Endothelial cell of umbilical vein (primary cell): Measurements from ENCODE around the gene ANKS1B. TPM values are rescaled to one million over a fixed set of nuclear protein-coding genes. Genes with fewer than 3 reads are reported as not detected.

Experiments used
- BruUV-seq: library from RNA; stranded (reverse); fragments of 400-500 nt; replicated peaks from 2 replicates; lab custom pipeline; 2021; lab: Mats Ljungman, UMichigan
- CTCF ChIA-PET: fragments of 300-600, 350-600 bp; sonication (Branson Sonifier 250); formaldehyde crosslinking; loops from one replicate; lab custom pipeline; 2021; ENCODE audit warnings: antibody characterized with exemption, inconsistent platforms; lab: Charles Lee
- POLR2A ChIA-PET: fragments of 300-600, 350-600 bp; sonication (Branson Sonifier 250); formaldehyde crosslinking; loops from one replicate; lab custom pipeline; 2021; ENCODE audit warnings: antibody characterized with exemption, inconsistent platforms; lab: Charles Lee
- DNase-seq: peaks from one replicate; pipeline ENCODE4 v3.0.0-alpha.2; 2011; ENCODE audit warnings: low read depth, low spot score
- FAIRE-seq: peaks from 2 replicates; lab custom pipeline; 2011; peaks lifted over from hg19 to GRCh38; lab: Jason Lieb, UNC
- H2AFZ ChIP-seq: 2 replicates; pipeline ENCODE4 v1.6.0; 2012; ENCODE audit warnings: low read depth, low read length, control low read depth, inconsistent platforms
- H3K27ac ChIP-seq: 2 replicates; pipeline ENCODE4 v1.5.1; 2011; ENCODE audit warnings: low read depth, mild to moderate bottlenecking, control low read depth, low read length, moderate library complexity; ENCODE audit not compliant: insufficient read depth
- H3K27me3 ChIP-seq, 2 experiments: 2 replicates each; pipeline versions ENCODE4 v1.6.0 to v1.6.1; 2011; ENCODE audit warnings: low read length in 2 of 2, mixed read lengths in 1 of 2; ENCODE audit not compliant: control insufficient read depth in 2 of 2, insufficient read depth in 2 of 2
- H3K36me3 ChIP-seq, 2 experiments: 2 replicates in 1 of 2; 3 replicates in 1 of 2; pipeline ENCODE4 v1.5.1; 2011; ENCODE audit warnings: low read length in 2 of 2, mild to moderate bottlenecking in 1 of 2, moderate library complexity in 1 of 2; ENCODE audit not compliant: control insufficient read depth in 2 of 2, insufficient read depth in 2 of 2; ENCODE audit errors: extremely low read depth in 1 of 2
- H3K4me1 ChIP-seq: 3 replicates; pipeline ENCODE4 v1.5.1; 2011; ENCODE audit warnings: mild to moderate bottlenecking, low read length; ENCODE audit not compliant: control insufficient read depth, insufficient read depth; ENCODE audit errors: extremely low read depth
- H3K4me2 ChIP-seq: 2 replicates; pipeline ENCODE4 v1.6.1; 2011; ENCODE audit warnings: low read length, control low read depth, mixed read lengths; ENCODE audit not compliant: insufficient read depth
- H3K4me3 ChIP-seq, 3 experiments: fragments of 200-600 bp in 1 of 3; sonication (generic), shearing (Covaris generic) in 1 of 3; replicated peaks in 1 of 3; 2 replicates each; pipeline ENCODE4 v1.5.1; 2011 to 2016; ENCODE audit warnings: control low read depth in 3 of 3, low read length in 3 of 3, mild to moderate bottlenecking in 2 of 3, inconsistent platforms in 1 of 3, low read depth in 1 of 3, moderate library complexity in 1 of 3; ENCODE audit not compliant: insufficient read depth in 1 of 3
- H3K79me2 ChIP-seq: 2 replicates; pipeline ENCODE4 v1.6.0; 2012; ENCODE audit warnings: low read length, inconsistent platforms; ENCODE audit not compliant: control insufficient read depth, insufficient read depth
- H3K9ac ChIP-seq: replicated peaks from 2 replicates; pipeline ENCODE3; 2011; ENCODE audit warnings: low read length, control low read depth; ENCODE audit not compliant: insufficient read depth; ENCODE audit errors: extremely low read depth
- H3K9me1 ChIP-seq: replicated peaks from 3 replicates; pipeline ENCODE4 v1.6.0; 2011; ENCODE audit warnings: mild to moderate bottlenecking, low read length; ENCODE audit not compliant: control insufficient read depth, insufficient read depth; ENCODE audit errors: extremely low read depth
- H3K9me3 ChIP-seq: replicated peaks from 2 replicates; pipeline ENCODE4 v1.5.1; 2012; ENCODE audit warnings: low read length, inconsistent platforms; ENCODE audit not compliant: control insufficient read depth, insufficient read depth
- H4K20me1 ChIP-seq: replicated peaks from 2 replicates; pipeline ENCODE3; 2011; ENCODE audit warnings: mild to moderate bottlenecking, low read length; ENCODE audit not compliant: control insufficient read depth, insufficient read depth; ENCODE audit errors: extremely low read depth
- CTCF ChIP-seq, 2 donors: IDR thresholded peaks; 1 replicate in 1 of 2; 2 replicates in 1 of 2; pipeline ENCODE4 v1.5.1; 2011; ENCODE audit warnings: low read length in 2 of 2, mild to moderate bottlenecking in 2 of 2, moderate library complexity in 2 of 2, control low read depth in 1 of 2, inconsistent platforms in 1 of 2, low read depth in 1 of 2; ENCODE audit not compliant: insufficient read depth in 1 of 2; ENCODE audit errors: extremely low read depth in 1 of 2
- EZH2 ChIP-seq: IDR thresholded peaks from 2 replicates; pipeline ENCODE4 v1.6.1; 2012; ENCODE audit warnings: borderline replicate concordance, low read depth, mild to moderate bottlenecking, moderate library complexity, low read length, inconsistent platforms; ENCODE audit not compliant: severe bottlenecking
- FOS ChIP-seq: IDR thresholded peaks from 2 replicates; pipeline ENCODE4 v1.6.1; 2011; ENCODE audit warnings: mild to moderate bottlenecking, low read length, moderate library complexity, borderline replicate concordance; ENCODE audit not compliant: insufficient read depth
- GATA2 ChIP-seq: IDR thresholded peaks from 2 replicates; pipeline ENCODE4 v1.7.0; 2011; ENCODE audit warnings: low read depth, mild to moderate bottlenecking, moderate library complexity, mixed read lengths, low read length; ENCODE audit not compliant: insufficient read length, insufficient read depth
- JUN ChIP-seq: IDR thresholded peaks from 2 replicates; pipeline ENCODE4 v1.6.1; 2011; ENCODE audit warnings: borderline replicate concordance, low read depth; ENCODE audit not compliant: insufficient read length, insufficient read depth
- MAX ChIP-seq: IDR thresholded peaks from 2 replicates; pipeline ENCODE4 v1.6.1; 2011; ENCODE audit not compliant: insufficient read depth, insufficient read length
- MYC ChIP-seq: IDR thresholded peaks from one replicate; pipeline ENCODE4 v1.6.1; 2011; ENCODE audit warnings: mild to moderate bottlenecking, low read depth, low read length
- POLR2A ChIP-seq: IDR thresholded peaks from 2 replicates; pipeline ENCODE4 v1.6.1; 2012; ENCODE audit warnings: low read depth, mild to moderate bottlenecking, control low read depth, low read length
- POLR2AphosphoS5 ChIP-seq: IDR thresholded peaks from 2 replicates; pipeline ENCODE4 v1.6.1; 2012; ENCODE audit warnings: low read depth, mild to moderate bottlenecking, control low read depth, low read length, moderate library complexity; ENCODE audit not compliant: insufficient read depth
- dilution Hi-C: fragments of 300-500 bp; cut with MboI; formaldehyde crosslinking; loops from one replicate; pipeline ENCODE4 v1.15.0; 2019; ENCODE audit warnings: low sequenced_read_pairs; ENCODE audit not compliant: extremely low pct_ligation_motif_present
- intact Hi-C: fragments of 100-400 bp; cut with micrococcal nuclease; formaldehyde crosslinking; loops from one replicate; pipeline ENCODE4 v1.10.0; 2022
- polyA plus RNA-seq, 4 experiments: library from polyadenylated mRNA; depleted of rRNA in 3 of 4; stranded (reverse) in 3 of 4; unstranded in 1 of 4; fragments of >200 nt; gene quantifications; 2 replicates each; pipeline versions ENCODE4 v1.2.1 to v1.2.3, GENCODE V29; 2011 to 2012; ENCODE audit warnings: missing spikeins in 1 of 4
- total RNA-seq: library from RNA; stranded (reverse); gene quantifications from 2 replicates; pipeline ENCODE4 v1.2.3, GENCODE V29; 2021

ANKS1B gene
- total and polyA plus RNA-seq, 2 donors (not counting 3 experiments of a cell fraction or from before 2014, with no cell fraction given), result 0.15 to 0.38 TPM

GRCh38 chr12:99954724-99955123, 30.0 kb downstream of the ANKS1B start:
- Histone ChIP-seq H3K9ac (no peak overlapping the region), H3K27me3 (no peaks in the 10 kb centered on the region), H3K27ac (no peak overlapping the region), H3K9me1 (no peaks in the 10 kb centered on the region), H3K4me1 (peaks cover 4% of the 10 kb centered on the region), H3K4me3 (no peak overlapping the region), H3K9me3 (no peaks in the 10 kb centered on the region), H3K36me3 (no peaks in the 10 kb centered on the region), H3K4me2 (no peak overlapping the region), H4K20me1 (no peaks in the 10 kb centered on the region), H2AFZ (no peak overlapping the region), H3K79me2 (no peaks in the 10 kb centered on the region)
- CTCF ChIA-PET, result no interaction called here
- no TSS peak for BruUV-seq
- POLR2A ChIA-PET, result no interaction called here
- no peak for FAIRE-seq
- TF ChIP-seq POLR2A (no peak), EZH2 (no peak), JUN (no peak), MAX (no peak), POLR2AphosphoS5 (no peak), MYC (no peak), GATA2 (no peak), CTCF (IDR thresholded peaks at IDR 0.05; ENCODE audit: extremely low read depth in 1 of 2, insufficient read depth in 1 of 2, low read depth in 1 of 2, low read length in 2 of 2) (no peak), FOS (no peak)
- dilution Hi-C loops (no loop called here), intact Hi-C loops (no loop called here)
- no peak for DNase-seq
